Nephron (organoid): ENCODE results near the gene LRRC71.

Source experiments
- H3K27ac Mint-ChIP-seq, 3 experiments: 2 replicates each; pipeline ENCODE4 v1.8.0; 2020; ENCODE audit warnings: mixed read lengths in 3 of 3, mild to moderate bottlenecking in 2 of 3, moderate library complexity in 1 of 3
- H3K27me3 Mint-ChIP-seq: 2 replicates; pipeline ENCODE4 v1.8.0; 2021; ENCODE audit warnings: low read depth, mild to moderate bottlenecking, moderate library complexity, mixed read lengths
- H3K36me3 Mint-ChIP-seq: 2 replicates; pipeline ENCODE4 v1.8.0; 2020; ENCODE audit warnings: low read depth, mixed read lengths
- H3K4me1 Mint-ChIP-seq: 2 replicates; pipeline ENCODE4 v1.8.0; 2020; ENCODE audit warnings: mixed read lengths
- H3K4me3 Mint-ChIP-seq, 3 experiments: 2 replicates each; pipeline ENCODE4 v1.8.0; 2020; ENCODE audit warnings: mild to moderate bottlenecking in 3 of 3, mixed read lengths in 3 of 3, moderate library complexity in 2 of 3
- H3K9me3 Mint-ChIP-seq: 2 replicates; pipeline ENCODE4 v1.8.0; 2020; ENCODE audit warnings: mixed read lengths
- TF ChIP-seq, protein P1 (sequence below), 3 experiments: fragments of 200-600 bp; sonication (generic); IDR thresholded peaks; one replicate each; pipeline ENCODE4 v1.5.0; 2021; ENCODE audit warnings: antibody characterized with exemption in 3 of 3; ENCODE audit not compliant: unreplicated experiment in 3 of 3

Gene LRRC71

GRCh38 chr1:156936191-156936590 is 15.8 kb downstream of the LRRC71 start:
- Mint-ChIP-seq H3K36me3 (peaks cover 42% of the 10 kb centered on the region), H3K27ac (no peak overlapping the region), H3K9me3 (no peaks in the 10 kb centered on the region), H3K4me3 (no peak overlapping the region), H3K27me3 (peaks cover 5% of the 10 kb centered on the region), H3K4me1 (peaks cover 25% of the 10 kb centered on the region)
- TF ChIP-seq, protein P1, sequence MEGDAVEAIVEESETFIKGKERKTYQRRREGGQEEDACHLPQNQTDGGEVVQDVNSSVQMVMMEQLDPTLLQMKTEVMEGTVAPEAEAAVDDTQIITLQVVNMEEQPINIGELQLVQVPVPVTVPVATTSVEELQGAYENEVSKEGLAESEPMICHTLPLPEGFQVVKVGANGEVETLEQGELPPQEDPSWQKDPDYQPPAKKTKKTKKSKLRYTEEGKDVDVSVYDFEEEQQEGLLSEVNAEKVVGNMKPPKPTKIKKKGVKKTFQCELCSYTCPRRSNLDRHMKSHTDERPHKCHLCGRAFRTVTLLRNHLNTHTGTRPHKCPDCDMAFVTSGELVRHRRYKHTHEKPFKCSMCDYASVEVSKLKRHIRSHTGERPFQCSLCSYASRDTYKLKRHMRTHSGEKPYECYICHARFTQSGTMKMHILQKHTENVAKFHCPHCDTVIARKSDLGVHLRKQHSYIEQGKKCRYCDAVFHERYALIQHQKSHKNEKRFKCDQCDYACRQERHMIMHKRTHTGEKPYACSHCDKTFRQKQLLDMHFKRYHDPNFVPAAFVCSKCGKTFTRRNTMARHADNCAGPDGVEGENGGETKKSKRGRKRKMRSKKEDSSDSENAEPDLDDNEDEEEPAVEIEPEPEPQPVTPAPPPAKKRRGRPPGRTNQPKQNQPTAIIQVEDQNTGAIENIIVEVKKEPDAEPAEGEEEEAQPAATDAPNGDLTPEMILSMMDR (IDR thresholded peaks at IDR 0.05; ENCODE audit: unreplicated experiment in 3 of 3): no peak

- Mint-ChIP-seq H3K27ac (no peak overlapping the region), H3K4me3 (no peak overlapping the region), H3K36me3 (peaks cover 44% of the 10 kb centered on the region), H3K9me3 (no peaks in the 10 kb centered on the region), H3K4me1 (peaks cover 21% of the 10 kb centered on the region), H3K27me3 (no peaks in the 10 kb centered on the region)
- TF ChIP-seq, protein P1 (IDR thresholded peaks at IDR 0.05; ENCODE audit: unreplicated experiment in 3 of 3): no peak
These were observed 16.3 kb downstream of the LRRC71 start for GRCh38 chr1:156936721-156937220.

DNA sequence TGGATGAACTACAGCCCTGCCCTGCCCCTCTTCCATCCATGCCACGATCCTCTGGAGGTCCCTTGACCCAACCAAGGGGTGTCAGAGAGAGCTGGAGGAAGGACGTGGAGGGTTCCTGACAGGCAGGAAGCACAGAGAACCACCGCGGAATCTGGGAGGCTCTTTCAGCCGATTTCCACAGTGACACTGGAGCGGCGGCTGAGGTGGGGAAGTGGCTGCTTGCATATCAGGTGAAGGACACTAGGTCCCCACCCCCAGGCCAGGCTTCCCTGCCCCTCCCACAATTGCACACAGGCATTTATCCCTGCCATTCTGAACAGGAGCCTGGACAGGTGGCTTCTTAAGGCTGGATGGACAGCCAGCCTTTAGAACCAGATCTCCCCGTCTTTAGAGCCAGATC is 17.5 kb downstream of the LRRC71 start:
- no peaks in the 10 kb centered on the region for H3K27me3 Mint-ChIP-seq
- no peaks in the 10 kb centered on the region for H3K9me3 Mint-ChIP-seq
- TF ChIP-seq, protein P1 (IDR thresholded peaks at IDR 0.05; ENCODE audit: unreplicated experiment in 3 of 3): no peak
- H3K4me3 Mint-ChIP-seq: no peak overlapping the region
- peaks cover 54% of the 10 kb centered on the region for H3K36me3 Mint-ChIP-seq
- H3K4me1 Mint-ChIP-seq: peaks cover 11% of the 10 kb centered on the region
- no peak overlapping the region for H3K27ac Mint-ChIP-seq

DNA sequence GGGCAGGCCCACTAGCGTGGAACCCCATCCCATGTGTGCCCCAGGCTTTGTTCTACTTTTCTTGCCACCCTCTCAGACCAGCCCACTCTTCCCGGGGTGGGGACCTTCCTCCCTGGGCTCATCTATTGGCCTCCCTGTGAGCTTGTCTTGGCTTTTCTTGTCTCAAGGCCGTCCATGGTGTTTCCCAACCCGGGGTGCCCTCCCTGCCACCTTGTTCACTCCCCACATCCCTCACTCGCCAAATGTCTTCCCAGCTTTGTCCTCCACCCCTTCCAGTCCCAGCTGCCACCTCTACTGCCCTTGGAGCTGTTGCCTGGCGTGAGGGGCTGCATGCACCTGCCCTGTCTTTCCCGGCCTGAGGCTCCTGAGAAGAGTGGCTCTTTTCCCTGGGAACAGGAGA is 18.4 kb downstream of the LRRC71 start:
- Mint-ChIP-seq H3K4me1 (peaks cover 2% of the 10 kb centered on the region), H3K27me3 (no peaks in the 10 kb centered on the region), H3K4me3 (no peak overlapping the region), H3K27ac (no peak overlapping the region), H3K36me3 (peaks cover 61% of the 10 kb centered on the region), H3K9me3 (no peaks in the 10 kb centered on the region)
- TF ChIP-seq, protein P1 (IDR thresholded peaks at IDR 0.05; ENCODE audit: unreplicated experiment in 3 of 3): no peak

- Mint-ChIP-seq H3K36me3 (peaks cover 68% of the 10 kb centered on the region), H3K4me3 (no peak overlapping the region), H3K4me1 (no peaks in the 10 kb centered on the region), H3K27me3 (no peaks in the 10 kb centered on the region), H3K9me3 (no peaks in the 10 kb centered on the region), H3K27ac (no peak overlapping the region)
- TF ChIP-seq, protein P1 (IDR thresholded peaks at IDR 0.05; ENCODE audit: unreplicated experiment in 3 of 3): no peak
These were observed 19.4 kb downstream of the LRRC71 start for GRCh38 chr1:156939786-156940334.

DNA sequence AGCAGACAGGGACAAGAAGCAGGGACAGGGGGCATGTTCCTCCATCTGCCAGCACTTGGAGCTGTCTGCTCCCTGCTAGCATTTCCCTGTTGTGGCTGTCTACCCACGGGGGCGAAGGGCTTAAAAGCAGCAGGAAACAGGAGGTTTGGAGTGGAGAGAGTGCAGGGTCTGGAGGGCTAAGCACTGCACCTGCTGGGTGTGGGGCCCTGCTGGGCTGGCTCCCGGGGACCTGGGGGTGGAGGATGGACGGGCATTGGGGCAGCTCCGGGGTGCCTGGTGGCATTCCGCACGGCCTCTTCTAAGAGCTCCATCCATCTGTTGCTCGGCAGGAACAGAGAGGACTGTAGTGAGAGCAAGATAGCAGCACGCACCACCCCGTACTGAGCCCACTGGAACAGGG is 21.2 kb downstream of the LRRC71 start:
- Mint-ChIP-seq H3K4me3 (no peak overlapping the region), H3K36me3 (peaks cover 75% of the 10 kb centered on the region), H3K9me3 (no peaks in the 10 kb centered on the region), H3K27ac (no peak overlapping the region), H3K4me1 (no peaks in the 10 kb centered on the region), H3K27me3 (no peaks in the 10 kb centered on the region)
- TF ChIP-seq, protein P1 (IDR thresholded peaks at IDR 0.05; ENCODE audit: unreplicated experiment in 3 of 3): no peak
